Measurements from ENCODE around the gene GBE1. TPM values are rescaled to one million over a fixed set of nuclear protein-coding genes. Genes with fewer than 3 reads are reported as not detected.
A peak's percentile ranks its signal among the peaks of the same experiment; 100 is the strongest.

The GBE1 gene
- total and polyA plus RNA-seq, 9 of the 15 experiments (the other 6 are each of a cell fraction or from before 2014, with no cell fraction given), result 7.9 to 25.6 (median 13.1) TPM

DNA sequence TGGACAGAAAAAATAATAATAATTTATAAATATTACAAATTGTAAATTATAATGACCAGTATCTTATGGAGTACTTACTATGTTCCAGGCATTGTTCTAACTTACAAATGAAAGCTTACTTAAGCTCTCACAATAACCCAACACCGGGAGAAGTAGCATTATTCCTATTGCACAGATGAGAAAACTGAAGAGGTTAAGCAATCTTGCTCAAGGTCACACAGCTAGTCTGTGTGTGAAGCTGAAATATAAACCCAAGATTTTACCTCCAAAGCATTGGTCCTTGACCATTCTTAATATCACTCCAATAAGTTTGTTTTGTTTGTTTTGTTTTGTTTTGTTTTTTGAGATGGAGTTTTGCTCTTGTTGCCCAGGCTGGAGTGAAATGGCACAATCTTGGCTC lies 43.1 kb downstream of the GBE1 start (continued):
- TF ChIP-seq SIX5 (IDR thresholded peaks at IDR 0.05; ENCODE audit: borderline replicate concordance in 1 of 2, insufficient read depth in 1 of 2, low read depth in 1 of 2, low read length in 2 of 2), result no peak
- no peak for TF ChIP-seq ELF2 (CRISPR knock-in tag; IDR thresholded peaks at IDR 0.05)
- no peak for TF ChIP-seq RBFOX2 (IDR thresholded peaks at IDR 0.05; ENCODE audit: low read depth, low read length)
- TF ChIP-seq SNIP1 (IDR thresholded peaks at IDR 0.05; ENCODE audit: low read depth), result no peak
- TF ChIP-seq TSC22D4 (tag; IDR thresholded peaks at IDR 0.05), result no peak
- no peak for TF ChIP-seq RNF2 (IDR thresholded peaks at IDR 0.05)

GRCh38 chr3:81716870-81717509 lies 44.5 kb downstream of the GBE1 start:
- no peak overlapping the region for H3K9ac ChIP-seq (ENCODE audit: insufficient read depth in 1 of 2, low read depth in 2 of 2, low read length in 2 of 2)
- peak overlapping the region; percentile 5; the same call in 1 of the 2 replicates for H2AFZ ChIP-seq (ENCODE audit: low read depth, low read length)
- H3K27ac ChIP-seq (ENCODE audit: extremely low read depth, low read depth, low read length), result peak overlapping the region; percentile 12; the same call in 1 of the 3 replicates
- H3K9me1 ChIP-seq (ENCODE audit: control insufficient read depth, insufficient read depth, low read length), result no peaks in the 10 kb centered on the region
- no peaks in the 10 kb centered on the region for H4K20me1 ChIP-seq (replicated peaks; ENCODE audit: control insufficient read depth, insufficient read depth, low read length)
- peak in 2 of 4 experiments; percentile 5 to 47 for DNase-seq (ENCODE audit: extremely low read depth in 1 of 4, low spot score in 3 of 4)
- ATAC-seq, result peak; percentile 88
- peaks cover 0 to 3% of the 10 kb centered on the region in 2 experiments; a peak in 3 of 5 replicates for H3K4me1 ChIP-seq (replicated peaks in 1 of 2; ENCODE audit: control insufficient read depth in 2 of 2, insufficient read depth in 2 of 2, low read length in 2 of 2)
- 7% methylated on average over 3 of the region's 3 CpGs for WGBS (ENCODE audit: insufficient coverage, low coverage, missing lambda C conversion rate)
- in situ Hi-C loops (cut with MboI), result no loop called here
- H3K4me2 ChIP-seq (ENCODE audit: insufficient read depth, low read length), result peak overlapping the region; percentile 8; the same call in 1 of the 2 replicates
- H3K9me3 ChIP-seq (replicated peaks; ENCODE audit: control insufficient read depth, insufficient read depth, low read depth, low read length), result no peaks in the 10 kb centered on the region
- H3K4me3 ChIP-seq, result no peak overlapping the region
- POLR2A ChIA-PET, result interaction anchor here (0.7 to 1.9 kb wide), 5 partner anchors 11 to 43 kb away, joined by 3 to 5 read pairs (median 3); no protein-coding TSS in a partner anchor
- no TSS peak for BruUV-seq (replicated peaks)
- H3K27me3 ChIP-seq (ENCODE audit: control insufficient read depth in 2 of 2, insufficient read depth in 2 of 2, low read length in 2 of 2), result no peaks in the 10 kb centered on the region
- H3K79me2 ChIP-seq (ENCODE audit: control insufficient read depth, insufficient read depth, low read length), result no peaks in the 10 kb centered on the region; the same call in 2 of the 3 replicates
- CTCF ChIA-PET (ENCODE audit: low intra/inter-chr PET ratio), result no interaction called here
- H3K36me3 ChIP-seq (ENCODE audit: control insufficient read depth, insufficient read depth, low read length), result no peaks in the 10 kb centered on the region
- intact Hi-C loops (cut with micrococcal nuclease), result no loop called here
- FAIRE-seq, result peak; percentile 74
- TF ChIP-seq HDAC1 (IDR thresholded peaks at IDR 0.05), result 0 out of 4 replicates have a peak, but pooled peaks of 1 of the 2 experiments have one; percentile 18
- no peak for TF ChIP-seq ZSCAN29 (IDR thresholded peaks at IDR 0.05)
- TF ChIP-seq ZNF75A (CRISPR knock-in tag; IDR thresholded peaks at IDR 0.05), result no peak
- no peak for TF ChIP-seq ARID3A (IDR thresholded peaks at IDR 0.05; ENCODE audit: borderline replicate concordance, low read depth, low read length)
- TF ChIP-seq KLF1 (tag; IDR thresholded peaks at IDR 0.05), result no peak
- TF ChIP-seq, protein P1, sequence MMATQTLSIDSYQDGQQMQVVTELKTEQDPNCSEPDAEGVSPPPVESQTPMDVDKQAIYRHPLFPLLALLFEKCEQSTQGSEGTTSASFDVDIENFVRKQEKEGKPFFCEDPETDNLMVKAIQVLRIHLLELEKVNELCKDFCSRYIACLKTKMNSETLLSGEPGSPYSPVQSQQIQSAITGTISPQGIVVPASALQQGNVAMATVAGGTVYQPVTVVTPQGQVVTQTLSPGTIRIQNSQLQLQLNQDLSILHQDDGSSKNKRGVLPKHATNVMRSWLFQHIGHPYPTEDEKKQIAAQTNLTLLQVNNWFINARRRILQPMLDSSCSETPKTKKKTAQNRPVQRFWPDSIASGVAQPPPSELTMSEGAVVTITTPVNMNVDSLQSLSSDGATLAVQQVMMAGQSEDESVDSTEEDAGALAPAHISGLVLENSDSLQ (IDR thresholded peaks at IDR 0.05), result peak; percentile 24; the same call in 1 of the 2 replicates
- TF ChIP-seq ZKSCAN8 (CRISPR knock-in tag; IDR thresholded peaks at IDR 0.05), result no peak
- TF ChIP-seq WHSC1 (IDR thresholded peaks at IDR 0.05; ENCODE audit: low read length), result no peak
- 0 out of 2 replicates have a peak, but pooled peaks have one; percentile 6 for TF ChIP-seq TCF3 (CRISPR knock-in tag; IDR thresholded peaks at IDR 0.05)
- no peak for TF ChIP-seq MCM5 (IDR thresholded peaks at IDR 0.05; ENCODE audit: low read depth)
- TF ChIP-seq RBM14 (IDR thresholded peaks at IDR 0.05; ENCODE audit: borderline replicate concordance, insufficient read depth, low read depth, low read length), result no peak
- TF ChIP-seq GATA2 (CRISPR knock-in tag; IDR thresholded peaks at IDR 0.05), result peak; percentile 35; the same call in 1 of the 2 replicates
- TF ChIP-seq ZEB2 (IDR thresholded peaks at IDR 0.05), result no peak
